Stimulated activated CD4-positive, alpha-beta T cell treated with anti-CD3 and anti-CD28 coated beads, Interleukin-4, amount 100 ng/mL, for 24 hours (primary cell): ENCODE results near the gene IFI27L1.

Experiments
- DNase-seq: peaks from one replicate; pipeline ENCODE4 v3.0.0-alpha.2; 2020

Gene IFI27L1

GRCh38 chr14:94115058-94115591 is 34.0 kb downstream of the IFI27L1 start:
- DNase-seq = no peak

- no peak for DNase-seq
These were observed 34.5 kb downstream of the IFI27L1 start for GRCh38 chr14:94115631-94116030.

- no peak for DNase-seq
These were observed 35.6 kb downstream of the IFI27L1 start for GRCh38 chr14:94116701-94117100.

- DNase-seq = no peak
These were observed 36.7 kb downstream of the IFI27L1 start for GRCh38 chr14:94117856-94118255.

GRCh38 chr14:94119071-94119470 is 38.0 kb downstream of the IFI27L1 start:
- no peak for DNase-seq

GRCh38 chr14:94120667-94121340 is 39.7 kb downstream of the IFI27L1 start:
- no peak for DNase-seq

GRCh38 chr14:94121485-94121884 is 40.4 kb downstream of the IFI27L1 start:
- no peak for DNase-seq

GRCh38 chr14:94122438-94122837 is 41.3 kb downstream of the IFI27L1 start:
- no peak for DNase-seq

GRCh38 chr14:94123296-94123695 is 42.2 kb downstream of the IFI27L1 start:
- no peak for DNase-seq

GRCh38 chr14:94123868-94124267 is 42.8 kb downstream of the IFI27L1 start:
- no peak for DNase-seq

- DNase-seq = no peak
These were observed 43.7 kb downstream of the IFI27L1 start for GRCh38 chr14:94124582-94125377.

- DNase-seq = no peak
These were observed 44.7 kb downstream of the IFI27L1 start for GRCh38 chr14:94125659-94126418.

- no peak for DNase-seq
These were observed 45.2 kb downstream of the IFI27L1 start for GRCh38 chr14:94126419-94126677.

GRCh38 chr14:94126800-94127199 is 45.7 kb downstream of the IFI27L1 start:
- no peak for DNase-seq

- no peak for DNase-seq
These were observed 46.2 kb downstream of the IFI27L1 start for GRCh38 chr14:94127330-94127729.

- DNase-seq = no peak
These were observed 47.2 kb downstream of the IFI27L1 start for GRCh38 chr14:94128216-94128839.

- peak; percentile 67 for DNase-seq
These were observed 48.1 kb downstream of the IFI27L1 start, which contains the start of gene IFI27L2 for GRCh38 chr14:94129111-94129757. IFI27L2 (minus strand) TSS chr14:94129604; CDS start chr14:94129564, 40 bp downstream.

GRCh38 chr14:94129758-94130414 is 48.8 kb downstream of the IFI27L1 start:
- peak; percentile 26 for DNase-seq

GRCh38 chr14:94132285-94132887 is 51.3 kb downstream of the IFI27L1 start:
- DNase-seq = peak; percentile 73

- DNase-seq = no peak
These were observed 54.4 kb downstream of the IFI27L1 start for GRCh38 chr14:94135476-94135875.

GRCh38 chr14:94136575-94137331 is 55.6 kb downstream of the IFI27L1 start:
- DNase-seq = peak; percentile 87
